DOHH2 (cell line): ENCODE measurements around the gene KCTD12.

Source experiments
- EZH2phosphoT487 ChIP-seq: fragments of 200-600 bp; sonication (generic); IDR thresholded peaks from 2 replicates; pipeline ENCODE4 v1.6.1; 2017; ENCODE audit warnings: borderline replicate concordance, mild to moderate bottlenecking, antibody characterized with exemption, low read length, moderate library complexity, mixed read lengths
- TF ChIP-seq, protein P1 (sequence below): fragments of 200-600 bp; sonication (generic); IDR thresholded peaks from one replicate; pipeline ENCODE4 v1.5.1; 2014; ENCODE audit warnings: antibody characterized with exemption, mild to moderate bottlenecking, low read depth, low read length; ENCODE audit not compliant: poor library complexity, severe bottlenecking

DNA sequence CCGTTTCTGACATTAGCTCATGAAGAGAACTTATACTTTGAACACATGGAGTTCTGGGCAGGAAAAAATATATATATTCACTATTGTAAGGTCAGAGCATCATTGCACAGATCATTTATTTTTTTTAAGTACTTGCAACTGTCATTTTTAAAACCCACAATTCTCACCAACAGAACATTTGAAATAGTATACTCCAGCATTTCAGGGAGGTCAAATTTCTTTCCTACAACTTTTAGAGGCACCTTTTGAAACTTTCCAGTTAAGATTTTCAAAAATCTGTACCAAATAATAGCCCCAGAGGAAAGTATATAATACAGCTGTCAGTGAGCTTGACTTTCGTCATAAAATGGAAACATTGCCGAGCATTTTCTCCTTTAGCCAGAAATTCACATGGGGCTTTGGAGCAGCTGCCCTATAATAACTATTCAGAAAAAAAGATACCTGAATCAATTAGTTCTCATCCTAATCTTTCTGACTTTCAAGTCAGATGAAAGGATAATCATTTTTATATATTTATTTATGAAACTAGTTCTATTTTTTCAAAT lies 10.9 kb downstream of the KCTD12 start:
- TF ChIP-seq EZH2phosphoT487, result no peak
- TF ChIP-seq, protein P1, sequence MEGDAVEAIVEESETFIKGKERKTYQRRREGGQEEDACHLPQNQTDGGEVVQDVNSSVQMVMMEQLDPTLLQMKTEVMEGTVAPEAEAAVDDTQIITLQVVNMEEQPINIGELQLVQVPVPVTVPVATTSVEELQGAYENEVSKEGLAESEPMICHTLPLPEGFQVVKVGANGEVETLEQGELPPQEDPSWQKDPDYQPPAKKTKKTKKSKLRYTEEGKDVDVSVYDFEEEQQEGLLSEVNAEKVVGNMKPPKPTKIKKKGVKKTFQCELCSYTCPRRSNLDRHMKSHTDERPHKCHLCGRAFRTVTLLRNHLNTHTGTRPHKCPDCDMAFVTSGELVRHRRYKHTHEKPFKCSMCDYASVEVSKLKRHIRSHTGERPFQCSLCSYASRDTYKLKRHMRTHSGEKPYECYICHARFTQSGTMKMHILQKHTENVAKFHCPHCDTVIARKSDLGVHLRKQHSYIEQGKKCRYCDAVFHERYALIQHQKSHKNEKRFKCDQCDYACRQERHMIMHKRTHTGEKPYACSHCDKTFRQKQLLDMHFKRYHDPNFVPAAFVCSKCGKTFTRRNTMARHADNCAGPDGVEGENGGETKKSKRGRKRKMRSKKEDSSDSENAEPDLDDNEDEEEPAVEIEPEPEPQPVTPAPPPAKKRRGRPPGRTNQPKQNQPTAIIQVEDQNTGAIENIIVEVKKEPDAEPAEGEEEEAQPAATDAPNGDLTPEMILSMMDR, result no peak
